ENCODE results near the gene CACNB4.

The CACNB4 gene

DNA sequence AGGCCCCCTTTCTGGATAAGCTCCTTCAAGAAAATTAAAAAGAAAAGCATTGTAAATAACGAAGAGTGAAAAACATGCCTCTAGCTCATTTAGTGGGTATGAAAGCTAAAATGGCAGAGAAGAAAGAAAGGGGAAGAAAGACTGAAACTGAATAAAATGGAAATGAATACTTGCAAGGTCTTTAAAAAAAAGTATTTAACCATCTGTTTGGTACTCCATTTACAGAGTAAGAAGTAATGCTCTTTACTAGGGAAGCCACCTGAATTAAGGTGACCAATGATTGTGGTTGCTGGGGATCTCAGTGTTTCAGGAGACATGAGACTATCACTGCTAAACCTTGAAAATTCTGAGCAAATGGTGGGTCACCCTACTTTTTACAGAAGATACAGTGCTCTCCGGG is 253.0 kb downstream of the CACNB4 start:
- no peak for DNase-seq

DNA sequence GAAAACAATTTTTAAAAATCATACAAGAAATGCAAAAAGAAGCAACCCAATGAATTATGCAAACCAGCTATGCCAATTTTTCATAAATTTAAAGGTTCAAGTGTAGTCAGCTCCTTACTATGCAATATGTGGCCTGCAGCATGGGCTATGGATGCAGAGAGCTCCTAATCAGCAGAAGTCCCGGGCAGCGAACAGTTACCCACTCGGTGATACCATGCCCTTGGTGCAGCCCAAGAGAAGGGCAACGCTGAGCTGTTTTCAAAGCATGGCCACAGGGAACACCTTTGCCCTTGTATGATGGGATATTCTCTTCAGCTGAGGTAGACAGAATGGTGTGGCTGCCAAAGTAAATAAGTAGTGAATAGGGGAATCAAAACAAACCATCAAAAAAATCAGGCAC is 253.4 kb downstream of the CACNB4 start:
- DNase-seq, result no peak

DNA sequence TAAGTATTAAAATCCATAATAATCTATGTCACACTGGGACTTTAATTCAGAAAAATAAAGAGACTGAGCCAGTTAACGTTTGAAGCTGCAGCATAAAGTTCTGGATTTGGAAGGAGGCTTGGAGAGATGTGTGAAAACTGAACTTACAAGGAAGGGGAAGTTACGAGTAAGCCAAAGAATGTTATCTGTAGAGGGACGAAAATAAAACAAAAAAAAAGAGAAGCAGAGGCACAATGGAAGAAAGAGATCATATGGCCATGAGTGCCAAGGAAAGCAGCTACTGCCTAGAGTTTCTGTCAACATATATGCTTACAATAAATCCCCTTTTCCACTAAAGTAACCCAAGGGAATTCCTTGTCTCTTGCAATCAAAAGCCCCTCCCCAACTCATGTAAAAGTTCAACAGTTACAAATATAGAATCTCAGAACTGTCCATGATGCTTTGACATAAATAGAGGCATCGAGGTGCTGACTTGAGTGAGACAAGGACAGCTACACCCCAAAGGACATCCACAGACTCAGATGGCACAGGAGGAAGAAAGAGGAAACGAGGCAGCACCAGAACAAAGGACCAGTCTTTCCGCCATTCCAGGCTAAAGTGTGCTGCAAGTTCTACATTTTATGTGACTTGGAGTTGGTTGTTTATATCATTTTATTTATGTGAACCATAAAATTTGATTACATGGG is 254.5 kb downstream of the CACNB4 start:
- no peak for DNase-seq

DNA sequence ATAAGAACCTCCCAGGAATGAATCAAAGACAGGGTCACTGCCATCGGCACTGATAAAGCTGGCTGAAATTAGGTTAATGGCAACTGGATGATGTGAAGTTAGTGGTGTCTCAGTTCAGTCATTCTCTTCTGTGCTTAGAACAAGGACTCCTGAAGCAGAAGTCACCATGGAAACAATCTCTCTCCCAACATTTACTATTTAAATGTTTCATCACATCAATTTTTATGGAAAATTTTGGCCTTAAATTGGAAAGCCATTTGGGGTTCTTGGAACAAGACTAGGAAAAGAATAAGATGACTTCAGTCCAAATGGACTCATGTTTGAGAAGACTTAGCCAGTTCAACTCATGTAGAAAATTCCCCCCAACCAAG is 255.2 kb downstream of the CACNB4 start:
- DNase-seq, result no peak

DNA sequence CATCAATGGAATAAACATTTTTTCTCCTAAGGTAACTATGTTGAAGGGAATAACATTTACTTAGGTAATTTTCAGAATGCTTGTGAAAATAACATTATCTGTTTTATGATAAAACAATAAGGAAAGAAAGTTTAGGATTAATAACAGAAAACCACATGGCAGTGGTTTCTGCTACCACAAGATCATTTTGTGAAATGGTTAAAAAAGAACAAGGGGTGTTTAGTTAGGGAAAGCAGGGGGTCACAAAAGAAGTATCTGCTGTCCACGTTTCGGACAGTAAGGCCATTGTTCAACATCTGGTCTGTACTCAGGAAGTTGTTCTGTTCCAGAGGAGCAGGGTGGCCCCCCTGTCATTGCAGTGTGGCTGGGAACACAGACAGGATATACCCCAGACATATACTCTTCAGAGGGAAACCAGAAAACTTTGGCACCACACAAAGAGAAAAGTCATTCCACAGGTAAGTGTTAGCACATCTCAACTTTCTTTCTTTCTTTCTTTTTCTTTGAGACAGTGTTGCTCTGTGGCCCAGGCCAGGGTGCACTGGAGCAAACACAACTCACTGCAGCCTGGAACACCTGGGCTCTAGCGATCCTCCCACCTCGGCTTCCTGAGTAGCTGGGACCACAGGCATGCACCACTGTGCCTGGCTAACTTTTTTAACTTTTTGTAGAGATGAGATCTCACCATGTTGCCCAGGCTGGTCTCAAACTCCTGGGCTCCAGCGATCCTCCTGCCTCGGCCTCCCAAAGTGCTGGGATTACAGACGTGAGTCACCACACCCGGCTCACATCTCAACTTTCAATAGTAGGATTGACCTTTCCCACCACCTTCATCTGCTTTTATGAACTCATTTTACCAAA is 255.8 kb downstream of the CACNB4 start:
- DNase-seq, result no peak

DNA sequence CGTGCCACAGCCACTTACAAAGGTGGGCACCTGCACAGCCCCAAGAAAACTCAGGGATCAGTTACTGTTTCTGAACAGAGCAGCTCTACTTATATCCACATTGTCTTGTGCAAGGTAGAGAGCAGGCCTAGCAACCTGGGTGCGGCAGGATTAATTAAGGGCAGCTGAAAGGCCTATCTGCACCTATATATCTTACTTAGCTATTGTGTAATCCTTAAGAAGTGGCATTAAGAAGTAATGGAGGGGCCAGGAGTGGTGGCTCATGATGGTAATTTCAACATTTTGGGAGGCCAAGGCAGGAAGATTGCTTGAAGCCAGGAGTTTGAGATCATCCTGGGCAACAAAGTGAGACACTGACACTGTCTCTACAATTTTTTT is 257.8 kb downstream of the CACNB4 start:
- no peak for DNase-seq

DNA sequence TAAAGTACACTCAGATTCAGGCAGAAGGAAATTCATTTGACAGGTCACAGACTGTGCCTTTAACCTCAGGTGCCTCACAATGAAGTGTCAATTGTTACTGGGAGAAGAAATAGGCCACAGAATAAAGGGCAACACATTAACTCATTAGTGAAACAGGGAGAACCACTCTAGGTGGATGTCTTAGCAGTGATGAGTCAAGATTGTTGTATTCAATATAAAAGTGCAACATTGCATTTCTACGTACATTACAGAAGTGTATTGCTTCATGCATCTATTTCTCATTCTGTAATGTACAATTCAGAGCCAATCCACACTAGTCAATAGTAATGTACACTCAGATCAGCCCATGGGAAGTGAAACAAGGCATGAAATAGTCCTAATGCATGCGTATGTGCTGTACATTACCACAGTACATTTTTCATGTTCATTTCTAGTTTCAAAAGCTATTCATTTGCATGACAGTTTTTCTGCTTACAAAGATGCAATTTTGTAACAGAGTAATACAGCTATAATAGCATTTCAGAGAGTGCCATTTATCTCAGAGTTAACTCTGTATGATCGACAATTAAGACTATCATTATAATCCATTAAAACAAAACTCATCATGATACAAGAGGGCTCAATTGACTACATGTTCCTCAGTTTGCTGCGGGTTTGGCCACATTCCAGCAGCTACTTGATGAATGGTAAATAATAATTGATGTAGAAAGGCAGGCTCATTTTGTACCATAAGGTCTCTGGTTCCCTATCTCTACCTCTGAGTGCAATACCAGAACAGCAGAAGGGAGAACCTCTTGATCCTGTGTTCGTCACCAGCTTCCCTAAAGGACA is 258.4 kb downstream of the CACNB4 start:
- DNase-seq, result no peak

DNA sequence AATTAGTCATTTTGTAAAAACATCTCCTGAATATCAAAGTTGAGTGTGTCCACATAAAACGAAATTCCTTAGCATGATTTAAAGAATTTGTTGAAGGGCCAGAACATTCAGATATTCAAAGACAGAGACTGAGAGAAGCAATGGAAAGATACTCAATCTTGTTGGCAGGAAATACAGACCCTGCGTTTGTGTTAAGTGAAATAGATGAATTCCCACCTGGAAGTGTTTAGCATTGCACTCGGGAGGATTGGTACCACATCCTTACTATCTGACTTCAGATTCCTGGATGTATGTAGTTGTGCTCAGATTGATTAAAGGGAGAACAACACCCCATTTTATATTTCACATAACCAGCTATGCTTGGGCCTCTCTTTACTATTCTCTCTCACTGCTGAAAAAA is 260.9 kb downstream of the CACNB4 start:
- no peak for DNase-seq

DNA sequence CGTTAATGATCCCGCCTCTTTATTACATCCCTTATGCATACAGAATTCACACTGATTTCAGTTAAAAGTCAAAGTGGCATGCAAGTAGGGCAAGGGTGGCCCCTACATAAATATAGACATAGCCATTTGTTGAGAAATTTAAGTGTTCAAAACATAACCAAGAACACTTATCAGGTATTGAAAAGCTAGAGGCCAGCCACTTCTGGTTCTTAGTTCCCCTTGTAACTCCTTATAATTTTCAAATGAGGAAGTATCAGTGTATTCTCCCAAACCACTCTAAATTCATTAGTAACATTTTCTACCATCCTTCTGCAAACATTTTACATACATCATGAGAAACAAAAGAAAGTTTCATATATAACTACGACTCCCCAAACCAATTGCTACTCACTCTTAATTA is 264.9 kb downstream of the CACNB4 start:
- no peak for DNase-seq

DNA sequence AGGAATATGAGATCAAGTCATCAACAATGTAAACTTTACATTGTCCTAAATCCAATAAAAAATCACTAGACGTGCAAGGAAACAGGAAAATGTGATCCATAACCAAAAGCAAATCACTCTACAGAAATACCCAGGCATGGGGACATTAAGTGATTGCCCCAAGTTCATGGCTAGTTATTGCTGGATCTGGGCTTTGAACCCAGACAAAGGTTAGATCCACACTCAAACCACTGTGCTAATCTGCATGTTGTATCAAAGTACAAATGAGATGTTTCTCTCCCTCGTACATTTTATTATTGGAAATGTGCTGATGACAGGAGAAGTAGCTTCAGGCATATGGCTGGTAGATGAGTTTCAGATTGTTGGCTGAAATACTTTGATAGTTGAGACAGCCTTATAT is 267.9 kb downstream of the CACNB4 start:
- DNase-seq, result no peak

DNA sequence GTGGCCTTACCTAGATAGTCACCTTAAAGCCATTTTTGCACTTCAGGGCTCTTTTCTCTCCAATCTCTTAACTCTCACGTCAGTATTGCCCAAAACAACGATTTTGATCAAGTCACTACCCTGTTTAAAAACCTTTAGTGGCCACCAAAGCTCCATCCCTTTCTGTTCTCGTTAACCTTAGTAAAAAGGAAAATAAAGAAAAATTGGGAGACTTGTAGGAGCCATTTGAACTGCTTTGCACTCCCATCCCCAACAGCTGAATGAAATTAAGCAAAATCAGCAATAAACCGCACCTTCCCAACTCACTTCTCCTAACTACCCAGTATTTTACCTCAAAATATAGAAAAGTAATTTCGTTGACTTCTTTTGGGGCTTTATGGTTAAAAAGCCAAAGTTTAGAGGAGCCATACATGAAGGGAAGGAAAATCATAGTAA is 269.9 kb downstream of the CACNB4 start:
- no peak for DNase-seq

DNA sequence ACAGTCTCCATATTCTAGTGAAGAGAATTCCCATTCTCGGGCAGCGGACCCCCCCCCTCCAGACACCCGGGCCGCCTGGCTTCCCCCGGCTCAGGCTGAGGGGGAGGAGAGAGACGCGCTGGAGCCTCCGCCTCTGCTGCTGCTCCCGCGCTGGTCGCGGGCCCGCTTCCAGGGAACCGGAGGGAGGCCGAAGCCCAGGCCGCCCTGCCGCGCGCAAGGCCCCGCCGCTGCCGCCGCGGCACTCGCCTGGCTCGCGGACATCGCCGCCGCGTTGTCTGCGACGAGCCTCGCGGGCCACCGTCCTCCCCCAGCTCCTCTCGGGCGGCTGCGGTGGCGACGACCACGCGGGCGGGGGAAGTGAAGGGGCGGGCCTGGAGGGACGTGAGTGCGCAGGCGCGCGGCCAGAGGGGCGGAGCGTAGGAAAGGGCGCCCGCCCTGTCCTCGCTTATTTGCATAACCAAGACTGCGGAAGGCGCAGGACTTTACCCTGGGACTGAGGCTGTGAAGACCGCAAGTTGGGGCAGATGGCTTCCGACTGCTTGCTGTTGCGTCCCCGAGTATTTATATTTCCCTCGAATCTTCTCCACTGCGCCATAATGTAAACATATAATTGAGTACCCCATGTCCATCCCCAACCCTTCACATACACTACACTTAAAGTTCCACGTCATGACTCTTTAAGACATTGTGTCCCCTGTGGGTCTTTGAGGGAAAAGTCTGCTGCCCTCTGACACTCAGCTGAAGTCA is 270.5 kb downstream of the CACNB4 start, which contains the start of gene ARL5A:
Gene ARL5A, minus strand, starts transcription at position 279 of the 747 bp plus-strand sequence. Its CDS starts 245 bp downstream, at position 34.
- peak; percentile 83 for DNase-seq

DNA sequence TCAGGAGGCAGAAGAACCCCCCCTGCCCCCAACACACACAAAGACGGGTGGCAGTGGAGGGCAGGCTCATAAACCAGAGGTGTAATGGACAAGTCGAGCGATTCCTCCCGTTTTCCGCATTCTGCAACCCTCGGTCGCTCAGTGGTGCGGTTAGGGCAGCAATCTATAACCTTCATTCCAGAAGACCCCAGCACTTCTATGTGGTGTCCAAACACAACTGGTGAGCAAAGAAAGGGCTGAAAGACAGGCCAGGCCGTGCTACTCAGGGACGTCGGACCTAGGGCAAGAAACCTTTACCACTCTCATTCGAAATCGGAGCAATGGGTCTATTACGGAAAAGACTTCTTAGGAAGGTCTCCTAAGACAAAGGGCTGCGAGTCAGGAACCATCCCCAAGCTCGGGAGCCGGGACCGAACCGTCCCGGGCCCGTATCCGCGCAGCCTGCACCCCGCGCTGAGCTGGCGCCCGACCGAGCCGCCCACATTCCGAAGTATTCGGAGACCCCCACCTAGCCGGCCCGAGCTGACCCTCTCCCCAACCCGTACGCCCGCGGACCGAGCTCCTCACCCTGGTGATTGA is 271.2 kb downstream of the CACNB4 start:
- no peak for DNase-seq

DNA sequence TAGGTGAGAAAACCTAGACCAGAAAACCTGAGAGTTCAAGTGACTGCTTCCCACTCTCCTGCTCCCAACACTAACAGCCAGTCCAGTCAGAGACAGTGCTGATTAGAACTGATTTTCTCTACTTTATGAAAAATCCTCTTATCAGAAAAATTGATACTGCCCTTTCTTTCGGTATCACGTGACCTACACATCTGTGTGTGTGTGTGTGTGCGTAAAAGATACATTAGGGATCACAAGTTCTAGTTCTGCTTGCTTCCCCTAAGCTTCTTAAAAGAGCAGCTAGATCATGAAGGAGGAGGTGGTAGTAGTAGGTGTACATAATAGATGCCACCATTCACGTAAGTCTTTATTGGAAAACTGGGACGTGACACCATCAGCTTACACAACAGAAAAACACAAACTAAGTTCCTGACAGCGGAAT is 272.1 kb downstream of the CACNB4 start:
- DNase-seq, result no peak

DNA sequence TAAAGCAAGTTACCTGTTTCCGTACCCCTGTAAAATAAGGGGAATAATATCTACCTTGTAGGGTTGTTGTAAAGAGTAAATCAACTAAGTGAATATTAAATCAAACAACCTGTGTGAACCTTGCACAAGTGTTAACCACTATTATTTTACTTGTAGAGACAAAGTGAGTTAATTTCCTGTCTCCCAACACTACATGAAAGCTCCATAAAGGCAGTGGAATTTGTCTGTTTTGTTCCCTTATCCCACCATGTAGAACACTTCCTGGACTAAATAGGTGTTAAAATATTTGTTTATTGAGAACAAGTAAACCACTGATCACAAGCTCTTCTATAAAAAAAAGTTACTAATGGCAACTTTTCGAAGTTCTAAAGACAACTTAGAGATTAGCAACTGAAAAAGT is 274.0 kb downstream of the CACNB4 start:
- no peak for DNase-seq

DNA sequence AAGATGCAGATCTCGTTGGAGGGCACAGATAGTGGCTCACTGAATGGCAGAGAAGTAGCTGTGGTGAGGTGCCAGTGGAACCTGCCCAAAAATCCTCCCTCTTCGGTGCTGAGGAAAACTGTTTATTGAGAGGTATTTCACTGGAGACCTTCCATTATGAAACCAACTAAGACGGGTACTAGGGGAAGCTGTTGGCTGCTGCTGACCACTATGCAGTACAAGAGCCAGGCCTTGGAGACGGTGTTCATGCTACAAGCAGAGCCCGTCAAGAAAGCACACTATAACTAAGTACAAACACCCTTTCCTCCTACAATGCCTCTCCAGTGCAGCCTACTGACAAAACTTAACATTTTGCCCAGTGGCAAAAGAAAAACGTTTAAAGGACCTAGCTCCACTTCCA is 275.2 kb downstream of the CACNB4 start:
- no peak for DNase-seq

DNA sequence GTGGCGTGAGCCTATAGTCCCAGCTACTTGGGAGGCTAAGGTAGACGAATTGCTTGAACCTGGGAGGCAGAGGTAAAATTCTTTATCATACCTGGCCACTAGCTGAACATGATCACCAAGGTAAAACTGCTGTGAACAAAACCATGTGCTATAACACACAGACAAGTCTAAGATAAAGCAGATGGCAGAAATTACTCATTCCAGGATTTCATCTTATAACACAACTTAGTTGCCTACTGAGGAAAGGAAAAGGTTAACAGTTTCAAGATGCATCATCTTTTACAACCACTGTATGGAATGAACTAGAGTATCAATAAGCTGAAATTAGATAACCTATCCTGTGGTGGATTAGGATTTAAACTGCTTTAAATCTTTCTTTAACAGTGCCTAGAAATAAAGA is 278.9 kb downstream of the CACNB4 start:
- no peak for DNase-seq

DNA sequence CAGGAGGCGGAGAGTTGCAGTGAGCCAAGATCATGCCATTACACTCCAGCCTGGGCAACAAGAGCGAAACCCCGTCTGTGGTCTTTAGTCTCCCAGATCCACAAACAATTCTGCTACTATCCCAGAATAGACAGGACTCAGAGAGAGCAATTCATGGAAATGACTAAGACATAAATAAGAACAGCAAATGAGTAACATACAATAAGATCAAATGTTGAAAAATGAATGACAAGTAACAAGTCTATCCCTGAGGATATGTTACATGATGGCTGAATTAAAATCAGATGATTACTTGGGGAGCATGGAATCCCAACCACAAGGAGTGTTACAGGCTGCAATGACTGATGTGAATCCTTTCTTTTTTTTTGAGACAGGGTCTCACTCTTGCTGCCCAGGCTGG is 280.9 kb downstream of the CACNB4 start:
- DNase-seq, result no peak

DNA sequence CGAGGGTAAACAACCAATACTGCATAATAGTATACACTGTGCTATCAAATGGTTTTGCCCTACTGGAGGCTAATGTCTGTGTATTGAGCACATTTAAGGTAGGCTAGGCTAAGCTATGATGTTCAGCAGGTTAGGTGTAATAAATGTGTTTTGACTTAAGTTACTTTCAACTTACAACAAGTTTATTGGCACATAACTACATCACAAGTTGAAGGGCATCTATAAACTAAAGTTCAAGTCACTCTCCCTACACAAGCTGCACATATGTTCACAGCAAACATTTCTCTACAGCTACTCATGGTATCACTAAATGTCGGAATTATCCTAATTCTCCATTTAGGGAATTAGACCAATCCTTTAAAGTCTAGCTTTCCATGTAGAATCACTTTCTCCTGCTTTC is 282.0 kb downstream of the CACNB4 start:
- no peak for DNase-seq

DNA sequence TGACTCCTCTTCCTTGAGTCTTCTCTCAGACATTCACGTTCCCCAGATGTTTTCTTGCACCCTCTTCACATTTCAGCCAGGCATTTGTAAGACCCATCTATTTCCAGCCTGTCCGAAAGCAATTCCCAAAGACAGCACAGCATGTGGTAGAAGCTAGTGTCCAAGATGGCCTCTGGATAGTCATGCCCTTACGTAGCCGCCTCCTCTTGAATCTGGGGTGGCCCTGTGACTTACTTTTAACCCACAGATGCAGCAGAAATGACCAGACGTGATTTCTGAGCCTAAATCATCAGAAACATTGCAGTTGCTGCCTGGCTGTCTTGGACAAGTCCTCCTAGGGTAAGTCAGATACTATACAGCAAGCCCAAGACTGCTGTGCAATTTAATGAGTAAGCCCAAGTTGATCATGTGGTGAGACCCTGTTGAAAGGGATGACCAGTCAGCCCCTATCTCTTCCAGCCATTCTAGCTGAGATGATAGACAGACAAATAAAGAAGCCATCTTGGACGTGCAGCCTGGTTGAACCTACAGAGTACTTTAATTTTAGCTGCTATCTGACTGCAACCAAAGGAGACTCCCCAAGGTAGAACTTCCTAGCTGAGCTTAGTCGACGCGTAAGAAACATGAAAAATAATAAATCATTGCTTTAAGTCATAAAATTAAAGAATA is 282.9 kb downstream of the CACNB4 start:
- no peak for DNase-seq

DNA sequence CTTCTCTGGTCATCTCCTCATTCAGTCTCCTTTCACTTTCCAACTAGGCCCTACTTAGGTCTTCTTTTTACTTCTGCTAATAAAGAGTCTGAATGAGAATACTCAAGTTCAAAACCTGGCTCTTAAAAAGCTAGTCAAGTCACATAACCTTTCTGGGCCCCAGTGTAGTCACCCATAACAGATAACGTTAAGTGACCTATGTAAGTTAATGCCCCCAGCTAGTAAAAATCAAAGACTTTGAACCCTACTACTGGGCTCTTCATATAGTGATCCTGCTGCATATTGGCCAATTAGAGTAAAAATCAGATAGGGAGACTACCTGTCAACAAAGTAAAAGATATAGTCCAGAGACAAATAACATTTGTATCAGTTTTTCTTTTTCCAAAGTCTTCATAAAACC is 288.4 kb downstream of the CACNB4 start:
- no peak for DNase-seq

DNA sequence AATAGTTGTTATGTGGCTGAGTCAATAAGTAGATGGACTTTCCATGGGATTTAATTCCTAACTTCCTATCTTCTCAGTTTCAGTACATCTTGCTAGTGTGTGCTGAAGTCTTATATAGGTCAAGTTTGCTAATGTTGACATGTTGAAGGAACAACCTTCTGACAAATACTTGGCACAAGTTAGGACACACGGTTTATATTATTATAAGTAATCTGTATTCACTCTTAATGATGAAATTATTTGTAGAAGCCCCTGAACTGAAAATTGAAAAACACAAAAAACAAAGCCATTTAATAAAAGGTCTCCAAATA is 289.8 kb downstream of the CACNB4 start:
- DNase-seq, result no peak

All from NCI-H748 treated with DMSO at 0.1 percent for 48 hours (cell line).